Measurements from ENCODE around the gene E2F1.

Gene E2F1

DNA sequence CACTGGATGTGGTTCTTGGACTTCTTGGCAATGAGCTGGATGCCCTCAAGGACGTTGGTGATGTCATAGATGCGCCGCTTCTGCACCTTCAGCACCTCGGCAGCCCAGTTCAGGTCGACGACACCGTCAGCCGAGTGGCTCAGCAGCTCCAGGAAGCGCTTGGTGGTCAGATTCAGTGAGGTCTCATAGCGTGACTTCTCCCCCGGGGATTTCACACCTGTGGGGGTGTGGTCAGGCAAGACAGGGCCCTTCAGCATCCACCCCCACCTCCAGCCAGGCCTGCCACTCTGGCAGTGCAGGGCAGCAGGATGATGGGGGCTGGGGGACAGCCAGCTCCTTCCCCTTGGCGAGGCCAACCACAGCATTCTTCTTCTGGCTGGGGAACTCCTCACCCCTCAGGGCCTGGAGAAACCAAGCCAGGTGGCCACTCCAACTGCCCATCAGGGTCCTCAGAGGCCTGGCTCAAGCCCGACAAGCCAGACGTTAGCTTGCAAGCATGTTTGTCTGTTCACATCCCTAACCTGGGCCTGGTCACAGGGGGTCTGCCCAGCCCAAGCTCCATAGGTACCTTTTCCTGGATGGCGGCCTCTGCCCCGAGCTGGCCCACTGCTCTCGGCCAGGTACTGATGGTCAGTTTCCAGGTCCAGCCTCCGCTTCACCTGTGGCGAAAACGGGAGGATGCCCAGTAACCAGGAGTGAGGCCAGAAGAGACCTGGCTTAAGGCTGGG is 6.3 kb downstream of the E2F1 start:
- Histone ChIP-seq H3K4me3 (ENCODE audit: low read depth in 1 of 2, low read length in 2 of 2) (no peak overlapping the region), H2AFZ (ENCODE audit: low read depth, low read length) (no peak overlapping the region), H3K4me1 (ENCODE audit: insufficient read depth, low read length) (peaks cover 31% of the 10 kb centered on the region), H3K27me3 (ENCODE audit: insufficient read depth, low read length, poor library complexity) (no peaks in the 10 kb centered on the region), H3K36me3 (ENCODE audit: insufficient read depth, low read length) (peaks cover 90% of the 10 kb centered on the region), H4K20me1 (ENCODE audit: insufficient read depth, low read length) (peaks cover 98% of the 10 kb centered on the region), H3K9me3 (ENCODE audit: insufficient read depth, low read length, severe bottlenecking) (no peaks in the 10 kb centered on the region), H3K27ac (ENCODE audit: low read length) (no peak overlapping the region), H3K9ac (ENCODE audit: low read depth, low read length) (no peak overlapping the region), H3K4me2 (ENCODE audit: insufficient read depth, low read length) (no peak overlapping the region), H3K79me2 (ENCODE audit: insufficient read depth, low read length) (peaks cover 56% of the 10 kb centered on the region)
- DNase-seq (no peak), ATAC-seq (ENCODE audit: insufficient read depth, low read depth) (no peak)
- TF ChIP-seq, protein P1, sequence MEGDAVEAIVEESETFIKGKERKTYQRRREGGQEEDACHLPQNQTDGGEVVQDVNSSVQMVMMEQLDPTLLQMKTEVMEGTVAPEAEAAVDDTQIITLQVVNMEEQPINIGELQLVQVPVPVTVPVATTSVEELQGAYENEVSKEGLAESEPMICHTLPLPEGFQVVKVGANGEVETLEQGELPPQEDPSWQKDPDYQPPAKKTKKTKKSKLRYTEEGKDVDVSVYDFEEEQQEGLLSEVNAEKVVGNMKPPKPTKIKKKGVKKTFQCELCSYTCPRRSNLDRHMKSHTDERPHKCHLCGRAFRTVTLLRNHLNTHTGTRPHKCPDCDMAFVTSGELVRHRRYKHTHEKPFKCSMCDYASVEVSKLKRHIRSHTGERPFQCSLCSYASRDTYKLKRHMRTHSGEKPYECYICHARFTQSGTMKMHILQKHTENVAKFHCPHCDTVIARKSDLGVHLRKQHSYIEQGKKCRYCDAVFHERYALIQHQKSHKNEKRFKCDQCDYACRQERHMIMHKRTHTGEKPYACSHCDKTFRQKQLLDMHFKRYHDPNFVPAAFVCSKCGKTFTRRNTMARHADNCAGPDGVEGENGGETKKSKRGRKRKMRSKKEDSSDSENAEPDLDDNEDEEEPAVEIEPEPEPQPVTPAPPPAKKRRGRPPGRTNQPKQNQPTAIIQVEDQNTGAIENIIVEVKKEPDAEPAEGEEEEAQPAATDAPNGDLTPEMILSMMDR (IDR thresholded peaks at IDR 0.05; ENCODE audit: borderline replicate concordance, extremely low read depth, low read length, poor library complexity, severe bottlenecking), result no peak
- no peak for TF ChIP-seq EZH2 (IDR thresholded peaks at IDR 0.05; ENCODE audit: borderline replicate concordance, low read depth, low read length, severe bottlenecking)

DNA sequence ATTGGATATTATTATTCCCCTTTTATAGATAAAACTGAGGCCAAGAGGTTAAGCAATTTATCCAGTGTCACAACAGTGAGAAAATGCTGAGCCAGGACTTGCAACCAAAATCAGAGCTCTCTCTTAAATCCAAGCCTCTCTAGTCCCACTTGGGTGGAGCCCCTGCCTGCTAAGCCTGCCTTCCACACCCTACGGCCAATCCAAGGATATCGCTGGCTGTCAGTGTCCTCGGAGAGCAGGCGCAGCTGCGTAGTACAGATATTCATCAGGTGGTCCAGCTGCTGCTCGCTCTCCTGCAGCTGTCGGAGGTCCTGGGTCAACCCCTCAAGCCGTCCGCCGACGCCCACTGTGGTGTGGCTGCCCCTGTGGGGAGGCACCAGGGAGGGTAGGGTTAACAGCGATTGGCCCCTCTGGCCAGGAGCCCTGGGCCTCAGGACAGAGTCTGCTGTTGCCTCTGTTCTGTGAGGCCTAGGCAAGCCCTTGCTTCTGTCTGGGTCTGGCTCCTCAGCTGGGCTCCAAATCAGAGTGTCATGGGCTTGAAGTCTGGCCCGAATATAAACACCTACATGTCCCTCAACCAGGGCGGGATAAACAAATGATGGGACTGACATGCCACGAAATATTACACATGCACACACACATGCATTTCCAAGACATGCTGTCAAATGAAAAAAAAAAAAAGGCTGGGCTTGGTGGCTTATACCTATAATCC is 8.0 kb downstream of the E2F1 start:
- ATAC-seq (ENCODE audit: insufficient read depth, low read depth) (no peak), DNase-seq (no peak)
- no peak overlapping the region for H2AFZ ChIP-seq (ENCODE audit: low read depth, low read length)
- H3K9me3 ChIP-seq (ENCODE audit: insufficient read depth, low read length, severe bottlenecking), result no peaks in the 10 kb centered on the region
- peaks cover 83% of the 10 kb centered on the region for H4K20me1 ChIP-seq (ENCODE audit: insufficient read depth, low read length)
- no peak for TF ChIP-seq EZH2 (IDR thresholded peaks at IDR 0.05; ENCODE audit: borderline replicate concordance, low read depth, low read length, severe bottlenecking)
- TF ChIP-seq, protein P1 (IDR thresholded peaks at IDR 0.05; ENCODE audit: borderline replicate concordance, extremely low read depth, low read length, poor library complexity, severe bottlenecking), result no peak
- H3K4me2 ChIP-seq (ENCODE audit: insufficient read depth, low read length), result no peak overlapping the region
- H3K4me1 ChIP-seq (ENCODE audit: insufficient read depth, low read length), result peaks cover 31% of the 10 kb centered on the region
- no peak overlapping the region for H3K9ac ChIP-seq (ENCODE audit: low read depth, low read length)
- H3K36me3 ChIP-seq (ENCODE audit: insufficient read depth, low read length), result peaks cover 74% of the 10 kb centered on the region
- H3K79me2 ChIP-seq (ENCODE audit: insufficient read depth, low read length), result peaks cover 39% of the 10 kb centered on the region
- H3K4me3 ChIP-seq (ENCODE audit: low read depth in 1 of 2, low read length in 2 of 2), result no peak overlapping the region
- no peak overlapping the region for H3K27ac ChIP-seq (ENCODE audit: low read length)
- H3K27me3 ChIP-seq (ENCODE audit: insufficient read depth, low read length, poor library complexity), result no peaks in the 10 kb centered on the region

DNA sequence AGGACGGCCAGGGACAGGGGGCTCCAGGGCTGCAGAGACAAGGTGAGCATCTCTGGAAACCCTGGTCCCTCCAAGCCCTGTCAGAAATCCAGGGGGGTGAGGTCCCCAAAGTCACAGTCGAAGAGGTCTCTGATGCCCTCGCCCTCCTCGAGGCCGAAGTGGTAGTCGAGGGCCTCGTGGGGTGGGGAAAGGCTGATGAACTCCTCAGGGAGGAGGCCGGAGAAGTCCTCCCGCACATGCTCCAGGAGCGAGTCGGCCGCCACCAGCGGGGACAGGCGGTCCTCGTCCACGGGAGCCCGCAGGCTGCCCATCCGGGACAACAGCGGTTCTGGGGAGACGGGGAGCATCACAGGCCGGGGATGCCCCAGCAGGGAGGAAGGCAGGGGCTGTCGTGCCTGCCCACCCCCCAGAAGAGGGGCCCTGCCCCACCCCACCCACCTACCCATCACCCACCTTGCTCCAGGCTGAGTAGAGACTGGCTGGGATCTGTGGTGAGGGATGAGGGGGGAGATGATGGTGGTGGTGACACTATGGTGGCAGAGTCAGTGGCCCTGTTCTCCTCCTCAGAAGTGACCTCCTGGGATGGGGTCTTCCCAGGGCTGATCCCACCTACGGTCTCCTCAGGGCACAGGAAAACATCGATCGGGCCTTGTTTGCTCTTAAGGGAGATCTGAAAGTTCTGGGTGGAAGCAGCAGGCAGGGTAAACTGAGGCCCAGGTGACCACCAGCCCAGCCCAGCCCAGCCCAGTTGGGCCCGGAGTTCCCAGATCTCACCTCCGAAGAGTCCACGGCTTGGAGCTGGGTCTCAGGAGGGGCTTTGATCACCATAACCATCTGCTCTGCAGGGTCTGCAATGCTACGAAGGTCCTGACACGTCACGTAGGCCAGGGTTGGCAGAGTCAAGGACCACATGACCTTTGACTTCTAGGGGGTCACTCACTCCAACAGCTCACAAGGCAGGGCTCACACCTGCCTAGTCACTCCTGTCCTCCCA is 9.2 kb downstream of the E2F1 start:
- no peak overlapping the region for H3K27ac ChIP-seq (ENCODE audit: low read length)

More for the DNA sequence above, 9.2 kb downstream of the E2F1 start:
- ATAC-seq (ENCODE audit: insufficient read depth, low read depth), result no peak
- no peak for DNase-seq
- H3K27me3 ChIP-seq (ENCODE audit: insufficient read depth, low read length, poor library complexity), result no peaks in the 10 kb centered on the region
- H4K20me1 ChIP-seq (ENCODE audit: insufficient read depth, low read length), result peaks cover 71% of the 10 kb centered on the region
- H3K9me3 ChIP-seq (ENCODE audit: insufficient read depth, low read length, severe bottlenecking), result no peaks in the 10 kb centered on the region
- no peak overlapping the region for H3K4me3 ChIP-seq (ENCODE audit: low read depth in 1 of 2, low read length in 2 of 2)
- H3K9ac ChIP-seq (ENCODE audit: low read depth, low read length), result no peak overlapping the region
- H3K79me2 ChIP-seq (ENCODE audit: insufficient read depth, low read length), result peaks cover 27% of the 10 kb centered on the region
- H3K36me3 ChIP-seq (ENCODE audit: insufficient read depth, low read length), result peaks cover 62% of the 10 kb centered on the region
- peaks cover 30% of the 10 kb centered on the region for H3K4me1 ChIP-seq (ENCODE audit: insufficient read depth, low read length)
- no peak overlapping the region for H3K4me2 ChIP-seq (ENCODE audit: insufficient read depth, low read length)
- TF ChIP-seq, protein P1 (IDR thresholded peaks at IDR 0.05; ENCODE audit: borderline replicate concordance, extremely low read depth, low read length, poor library complexity, severe bottlenecking), result no peak
- no peak for TF ChIP-seq EZH2 (IDR thresholded peaks at IDR 0.05; ENCODE audit: borderline replicate concordance, low read depth, low read length, severe bottlenecking)
- H2AFZ ChIP-seq (ENCODE audit: low read depth, low read length), result no peak overlapping the region

Measured in DND-41 (cell line).